Nephron (organoid): ENCODE data around the gene GGA1.

Source experiments
- H3K27ac Mint-ChIP-seq, 3 experiments: 2 replicates each; pipeline ENCODE4 v1.8.0; 2020; ENCODE audit warnings: mixed read lengths in 3 of 3, mild to moderate bottlenecking in 2 of 3, moderate library complexity in 1 of 3
- H3K27me3 Mint-ChIP-seq: 2 replicates; pipeline ENCODE4 v1.8.0; 2021; ENCODE audit warnings: low read depth, mild to moderate bottlenecking, moderate library complexity, mixed read lengths
- H3K36me3 Mint-ChIP-seq: 2 replicates; pipeline ENCODE4 v1.8.0; 2020; ENCODE audit warnings: low read depth, mixed read lengths
- H3K4me1 Mint-ChIP-seq: 2 replicates; pipeline ENCODE4 v1.8.0; 2020; ENCODE audit warnings: mixed read lengths
- H3K4me3 Mint-ChIP-seq, 3 experiments: 2 replicates each; pipeline ENCODE4 v1.8.0; 2020; ENCODE audit warnings: mild to moderate bottlenecking in 3 of 3, mixed read lengths in 3 of 3, moderate library complexity in 2 of 3
- H3K9me3 Mint-ChIP-seq: 2 replicates; pipeline ENCODE4 v1.8.0; 2020; ENCODE audit warnings: mixed read lengths
- CTCF ChIP-seq, 3 experiments: fragments of 200-600 bp; sonication (generic); IDR thresholded peaks; one replicate each; pipeline ENCODE4 v1.5.0; 2021; ENCODE audit warnings: antibody characterized with exemption in 3 of 3; ENCODE audit not compliant: unreplicated experiment in 3 of 3

The GGA1 gene

GRCh38 chr22:37659897-37660708, 51.5 kb downstream of the GGA1 start:
- H3K4me1 Mint-ChIP-seq = peaks cover 38% of the 10 kb centered on the region
- H3K9me3 Mint-ChIP-seq = no peaks in the 10 kb centered on the region
- no peaks in the 10 kb centered on the region for H3K36me3 Mint-ChIP-seq
- H3K27me3 Mint-ChIP-seq = no peaks in the 10 kb centered on the region
- H3K4me3 Mint-ChIP-seq = peak overlapping the region; percentile 69 to 87 (median 86)
- H3K27ac Mint-ChIP-seq = peak overlapping the region; percentile 15 to 65 (median 43)
- no peak for TF ChIP-seq CTCF (IDR thresholded peaks at IDR 0.05; ENCODE audit: unreplicated experiment in 3 of 3)

- Mint-ChIP-seq H3K27me3 (no peaks in the 10 kb centered on the region), H3K9me3 (no peaks in the 10 kb centered on the region), H3K27ac (peak overlapping the region; percentile 33 to 67 (median 48)), H3K36me3 (no peaks in the 10 kb centered on the region), H3K4me1 (peaks cover 38% of the 10 kb centered on the region), H3K4me3 (peak overlapping the region; percentile 69 to 87 (median 86))
- no peak for TF ChIP-seq CTCF (IDR thresholded peaks at IDR 0.05; ENCODE audit: unreplicated experiment in 3 of 3)
Observed at GRCh38 chr22:37660709-37661045, 52.0 kb downstream of the GGA1 start.

- peak overlapping the region; percentile 45 to 67 (median 48) for H3K27ac Mint-ChIP-seq
- peaks cover 38% of the 10 kb centered on the region for H3K4me1 Mint-ChIP-seq
- no peaks in the 10 kb centered on the region for H3K9me3 Mint-ChIP-seq
- peak overlapping the region; percentile 69 to 87 (median 86) for H3K4me3 Mint-ChIP-seq
- TF ChIP-seq CTCF (IDR thresholded peaks at IDR 0.05; ENCODE audit: unreplicated experiment in 3 of 3) = peak; percentile 42 to 48 (median 43)
- H3K36me3 Mint-ChIP-seq = peaks cover 4% of the 10 kb centered on the region
- H3K27me3 Mint-ChIP-seq = no peaks in the 10 kb centered on the region
Observed at GRCh38 chr22:37661160-37661924, 52.7 kb downstream of the GGA1 start.

- no peak for TF ChIP-seq CTCF (IDR thresholded peaks at IDR 0.05; ENCODE audit: unreplicated experiment in 3 of 3)
- H3K4me1 Mint-ChIP-seq = peaks cover 38% of the 10 kb centered on the region
- H3K9me3 Mint-ChIP-seq = no peaks in the 10 kb centered on the region
- peak overlapping the region in 2 of 3 experiments; percentile 33 to 62 for H3K4me3 Mint-ChIP-seq
- H3K27ac Mint-ChIP-seq = peak overlapping the region in 2 of 3 experiments; percentile 48 to 80
- H3K27me3 Mint-ChIP-seq = no peaks in the 10 kb centered on the region
- H3K36me3 Mint-ChIP-seq = peaks cover 11% of the 10 kb centered on the region
Observed at GRCh38 chr22:37662039-37662438, 53.4 kb downstream of the GGA1 start.

GRCh38 chr22:37663521-37664140, 55.0 kb downstream of the GGA1 start:
- no peaks in the 10 kb centered on the region for H3K27me3 Mint-ChIP-seq
- no peak overlapping the region for H3K27ac Mint-ChIP-seq
- no peak overlapping the region for H3K4me3 Mint-ChIP-seq
- no peak for TF ChIP-seq CTCF (IDR thresholded peaks at IDR 0.05; ENCODE audit: unreplicated experiment in 3 of 3)
- H3K36me3 Mint-ChIP-seq = peaks cover 14% of the 10 kb centered on the region
- no peaks in the 10 kb centered on the region for H3K9me3 Mint-ChIP-seq
- H3K4me1 Mint-ChIP-seq = peaks cover 29% of the 10 kb centered on the region
